ENCODE measurements around the gene USP24.

DNA sequence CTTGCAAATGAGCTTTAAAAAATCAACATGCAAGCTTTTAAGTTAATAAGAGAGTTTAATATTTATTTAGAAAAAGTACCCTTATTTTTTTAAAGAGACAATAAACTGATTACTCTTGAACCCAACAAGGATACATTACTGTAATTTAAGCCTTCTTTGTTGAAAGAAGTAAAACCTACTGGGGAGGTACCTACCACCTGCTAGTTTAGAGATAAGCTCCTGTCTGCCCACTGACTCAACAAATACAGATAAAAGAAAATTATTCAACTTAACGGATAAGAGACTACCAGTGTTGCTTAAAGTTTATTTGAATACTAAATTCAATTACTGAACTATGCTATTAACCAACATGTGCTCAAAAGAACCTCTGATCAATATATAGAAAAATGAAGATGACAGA, 23.1 kb downstream of the USP24 start:
- TF ChIP-seq EZH2 (IDR thresholded peaks at IDR 0.05; ENCODE audit: low read length, unreplicated experiment), result no peak
- TF ChIP-seq, protein P1, sequence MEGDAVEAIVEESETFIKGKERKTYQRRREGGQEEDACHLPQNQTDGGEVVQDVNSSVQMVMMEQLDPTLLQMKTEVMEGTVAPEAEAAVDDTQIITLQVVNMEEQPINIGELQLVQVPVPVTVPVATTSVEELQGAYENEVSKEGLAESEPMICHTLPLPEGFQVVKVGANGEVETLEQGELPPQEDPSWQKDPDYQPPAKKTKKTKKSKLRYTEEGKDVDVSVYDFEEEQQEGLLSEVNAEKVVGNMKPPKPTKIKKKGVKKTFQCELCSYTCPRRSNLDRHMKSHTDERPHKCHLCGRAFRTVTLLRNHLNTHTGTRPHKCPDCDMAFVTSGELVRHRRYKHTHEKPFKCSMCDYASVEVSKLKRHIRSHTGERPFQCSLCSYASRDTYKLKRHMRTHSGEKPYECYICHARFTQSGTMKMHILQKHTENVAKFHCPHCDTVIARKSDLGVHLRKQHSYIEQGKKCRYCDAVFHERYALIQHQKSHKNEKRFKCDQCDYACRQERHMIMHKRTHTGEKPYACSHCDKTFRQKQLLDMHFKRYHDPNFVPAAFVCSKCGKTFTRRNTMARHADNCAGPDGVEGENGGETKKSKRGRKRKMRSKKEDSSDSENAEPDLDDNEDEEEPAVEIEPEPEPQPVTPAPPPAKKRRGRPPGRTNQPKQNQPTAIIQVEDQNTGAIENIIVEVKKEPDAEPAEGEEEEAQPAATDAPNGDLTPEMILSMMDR (conservative IDR thresholded peaks at IDR 0.05; ENCODE audit: low read depth, low read length), result no peak
- no peak for TF ChIP-seq EZH2phosphoT487 (IDR thresholded peaks at IDR 0.05; ENCODE audit: borderline replicate concordance, low read length)

Data from PC-3 (cell line).